ENCODE measurements around the gene PITX1.

Gene PITX1

GRCh38 chr5:135069016-135069770, 35.2 kb upstream of the PITX1 start:
- H3K4me2 ChIP-seq (ENCODE audit: low read length): no peak overlapping the region
- H3K4me1 ChIP-seq (ENCODE audit: low read length): no peaks in the 10 kb centered on the region
- no peaks in the 10 kb centered on the region for H4K20me1 ChIP-seq (ENCODE audit: insufficient read depth, low read length)
- H2AFZ ChIP-seq (ENCODE audit: low read depth, low read length): no peak overlapping the region
- no peak overlapping the region for H3K27ac ChIP-seq (ENCODE audit: low read length)
- no peaks in the 10 kb centered on the region for H3K36me3 ChIP-seq (replicated peaks; ENCODE audit: low read depth, low read length)
- no peak overlapping the region for H3K9ac ChIP-seq (ENCODE audit: low read length)
- H3K9me3 ChIP-seq (ENCODE audit: insufficient read depth, low read length): no peaks in the 10 kb centered on the region
- TF ChIP-seq CTCF (IDR thresholded peaks at IDR 0.05; ENCODE audit: low read depth, low read length): no peak
- no peak for TF ChIP-seq EZH2phosphoT487 (IDR thresholded peaks at IDR 0.05; ENCODE audit: low read depth)
- H3K79me2 ChIP-seq (ENCODE audit: low read length): no peaks in the 10 kb centered on the region
- no peak overlapping the region for H3K4me3 ChIP-seq (ENCODE audit: low read length)
- H3K27me3 ChIP-seq (ENCODE audit: low read depth, low read length): no peaks in the 10 kb centered on the region

- Histone ChIP-seq H4K20me1 (ENCODE audit: insufficient read depth, low read length) (no peaks in the 10 kb centered on the region), H3K27me3 (ENCODE audit: low read depth, low read length) (no peaks in the 10 kb centered on the region), H3K9ac (ENCODE audit: low read length) (no peak overlapping the region), H3K4me2 (ENCODE audit: low read length) (no peak overlapping the region), H3K27ac (ENCODE audit: low read length) (no peak overlapping the region), H3K36me3 (replicated peaks; ENCODE audit: low read depth, low read length) (no peaks in the 10 kb centered on the region), H2AFZ (ENCODE audit: low read depth, low read length) (no peak overlapping the region), H3K9me3 (ENCODE audit: insufficient read depth, low read length) (no peaks in the 10 kb centered on the region), H3K4me3 (ENCODE audit: low read length) (no peak overlapping the region), H3K4me1 (ENCODE audit: low read length) (no peaks in the 10 kb centered on the region), H3K79me2 (ENCODE audit: low read length) (no peaks in the 10 kb centered on the region)
- TF ChIP-seq CTCF (IDR thresholded peaks at IDR 0.05; ENCODE audit: low read depth, low read length) (no peak), EZH2phosphoT487 (IDR thresholded peaks at IDR 0.05; ENCODE audit: low read depth) (no peak)
Measured at GRCh38 chr5:135067587-135067986, 33.6 kb upstream of the PITX1 start.

GRCh38 chr5:135066781-135067180, 32.8 kb upstream of the PITX1 start:
- Histone ChIP-seq H4K20me1 (ENCODE audit: insufficient read depth, low read length) (no peaks in the 10 kb centered on the region), H2AFZ (ENCODE audit: low read depth, low read length) (no peak overlapping the region), H3K9ac (ENCODE audit: low read length) (no peak overlapping the region), H3K4me3 (ENCODE audit: low read length) (no peak overlapping the region), H3K4me2 (ENCODE audit: low read length) (no peak overlapping the region), H3K27me3 (ENCODE audit: low read depth, low read length) (no peaks in the 10 kb centered on the region), H3K4me1 (ENCODE audit: low read length) (no peaks in the 10 kb centered on the region), H3K36me3 (replicated peaks; ENCODE audit: low read depth, low read length) (no peaks in the 10 kb centered on the region), H3K9me3 (ENCODE audit: insufficient read depth, low read length) (no peaks in the 10 kb centered on the region), H3K27ac (ENCODE audit: low read length) (no peak overlapping the region), H3K79me2 (ENCODE audit: low read length) (no peaks in the 10 kb centered on the region)
- no peak for TF ChIP-seq EZH2phosphoT487 (IDR thresholded peaks at IDR 0.05; ENCODE audit: low read depth)
- TF ChIP-seq CTCF (IDR thresholded peaks at IDR 0.05; ENCODE audit: low read depth, low read length): no peak

GRCh38 chr5:135065306-135066265, 31.6 kb upstream of the PITX1 start:
- no peaks in the 10 kb centered on the region for H3K4me1 ChIP-seq (ENCODE audit: low read length)
- H3K27me3 ChIP-seq (ENCODE audit: low read depth, low read length): no peaks in the 10 kb centered on the region
- no peaks in the 10 kb centered on the region for H3K79me2 ChIP-seq (ENCODE audit: low read length)
- H3K9me3 ChIP-seq (ENCODE audit: insufficient read depth, low read length): no peaks in the 10 kb centered on the region
- no peak overlapping the region for H3K4me3 ChIP-seq (ENCODE audit: low read length)
- no peaks in the 10 kb centered on the region for H4K20me1 ChIP-seq (ENCODE audit: insufficient read depth, low read length)
- H3K27ac ChIP-seq (ENCODE audit: low read length): no peak overlapping the region
- TF ChIP-seq EZH2phosphoT487 (IDR thresholded peaks at IDR 0.05; ENCODE audit: low read depth) (no peak), CTCF (IDR thresholded peaks at IDR 0.05; ENCODE audit: low read depth, low read length) (no peak)
- no peak overlapping the region for H3K4me2 ChIP-seq (ENCODE audit: low read length)
- no peak overlapping the region for H2AFZ ChIP-seq (ENCODE audit: low read depth, low read length)
- no peaks in the 10 kb centered on the region for H3K36me3 ChIP-seq (replicated peaks; ENCODE audit: low read depth, low read length)
- H3K9ac ChIP-seq (ENCODE audit: low read length): no peak overlapping the region
